ENCODE data around the gene MAML1.
A peak's percentile ranks its signal among the peaks of the same experiment; 100 is the strongest.
"Not testable (repeated sequence)": the region's sequence is repeated elsewhere in the genome, so short reads cannot be mapped to it uniquely, and the experiment has no call there.

MAML1 gene

GRCh38 chr5:179732918-179733771, 523 bp downstream of the MAML1 start:
- DNase-seq = peak; percentile 16 to 26

DNA sequence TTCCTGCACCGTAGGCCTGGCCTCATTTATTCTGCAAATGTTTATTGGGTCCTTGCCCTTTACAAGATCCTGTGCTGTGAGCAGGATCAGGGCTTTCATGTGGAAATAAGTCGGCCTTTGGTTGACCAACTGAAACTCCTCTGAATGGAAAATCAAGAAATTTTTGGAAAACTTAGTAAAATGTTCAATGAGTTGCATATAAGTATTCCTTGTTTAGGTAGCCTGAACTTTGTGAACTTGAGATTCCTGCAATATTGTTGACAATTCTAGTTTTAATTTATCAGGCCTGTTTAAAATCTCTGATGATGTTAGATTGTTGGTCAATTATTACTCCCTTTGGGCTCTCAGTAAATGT, 1.1 kb downstream of the MAML1 start:
- DNase-seq = no peak

DNA sequence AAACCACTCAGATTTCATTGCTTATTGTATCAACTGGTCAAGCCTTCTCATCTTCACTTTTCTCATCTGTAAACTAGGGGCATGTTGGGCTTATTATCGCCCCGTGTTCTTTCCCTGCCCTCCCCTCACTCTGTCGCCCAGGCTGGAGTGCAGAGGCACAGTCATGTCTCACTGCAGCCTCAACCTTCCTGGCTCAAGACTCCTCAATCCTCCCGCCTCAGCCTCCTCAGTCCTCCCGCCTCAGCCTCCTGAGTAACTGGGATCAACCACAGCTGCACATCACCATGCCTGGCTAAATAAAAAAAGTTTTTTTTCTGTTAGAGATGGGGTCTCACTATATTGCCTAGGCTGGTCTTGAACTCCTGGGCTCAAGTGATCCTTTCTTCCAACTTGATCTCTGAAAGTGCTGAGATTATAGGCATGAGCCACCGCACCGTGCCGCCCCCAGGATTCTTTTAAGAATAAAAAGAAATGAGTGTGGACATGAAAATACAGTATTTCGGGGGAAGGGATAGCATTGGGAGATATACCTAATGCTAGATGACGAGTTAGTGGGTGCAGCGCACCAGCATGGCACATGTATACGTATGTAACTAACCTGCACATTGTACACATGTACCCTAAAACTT, 2.0 kb downstream of the MAML1 start:
- no peak for DNase-seq

DNA sequence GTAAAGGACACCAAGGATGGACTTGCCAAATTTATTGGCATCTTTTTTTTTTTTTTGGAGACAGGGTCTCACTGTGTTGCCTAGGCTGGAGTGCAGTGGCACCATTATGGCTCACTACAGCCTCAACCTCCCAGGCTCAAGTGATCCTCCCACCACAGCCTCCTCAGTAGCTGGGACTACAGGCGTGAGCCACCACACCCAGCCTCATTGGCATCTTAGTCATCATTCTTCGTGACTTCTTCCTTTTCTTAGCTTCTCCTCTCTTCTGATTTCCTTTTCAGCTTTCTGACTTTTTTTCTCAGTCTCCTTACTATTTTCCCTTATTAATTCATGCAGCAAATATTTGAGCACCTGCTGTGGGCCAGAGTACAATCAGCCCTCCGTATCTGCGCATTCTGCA, 6.1 kb downstream of the MAML1 start:
- no peak for DNase-seq

- not testable (repeated sequence) for DNase-seq
These were observed 11.5 kb downstream of the MAML1 start for GRCh38 chr5:179744106-179744505.

- no peak for DNase-seq
These were observed 14.2 kb downstream of the MAML1 start for GRCh38 chr5:179746872-179747271.

DNA sequence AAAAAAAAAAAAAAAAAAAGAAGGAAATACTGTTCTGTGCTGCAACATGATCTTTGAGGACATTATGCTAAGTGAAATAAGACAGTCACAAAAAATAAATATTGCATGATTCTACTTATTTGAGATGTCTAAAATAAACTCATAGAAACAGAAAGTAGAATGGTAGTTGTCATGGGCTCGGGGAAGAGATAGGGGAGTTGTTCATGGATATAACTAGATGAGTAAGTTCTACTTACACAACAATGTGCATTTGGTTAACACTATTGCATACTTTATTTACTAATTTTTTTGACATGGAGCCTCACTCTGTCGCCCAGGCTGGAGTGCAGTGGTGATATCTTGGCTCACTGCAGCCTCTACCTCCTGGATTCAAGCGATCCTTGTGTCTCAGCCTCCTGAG, 15.2 kb downstream of the MAML1 start:
- no peak for DNase-seq

DNA sequence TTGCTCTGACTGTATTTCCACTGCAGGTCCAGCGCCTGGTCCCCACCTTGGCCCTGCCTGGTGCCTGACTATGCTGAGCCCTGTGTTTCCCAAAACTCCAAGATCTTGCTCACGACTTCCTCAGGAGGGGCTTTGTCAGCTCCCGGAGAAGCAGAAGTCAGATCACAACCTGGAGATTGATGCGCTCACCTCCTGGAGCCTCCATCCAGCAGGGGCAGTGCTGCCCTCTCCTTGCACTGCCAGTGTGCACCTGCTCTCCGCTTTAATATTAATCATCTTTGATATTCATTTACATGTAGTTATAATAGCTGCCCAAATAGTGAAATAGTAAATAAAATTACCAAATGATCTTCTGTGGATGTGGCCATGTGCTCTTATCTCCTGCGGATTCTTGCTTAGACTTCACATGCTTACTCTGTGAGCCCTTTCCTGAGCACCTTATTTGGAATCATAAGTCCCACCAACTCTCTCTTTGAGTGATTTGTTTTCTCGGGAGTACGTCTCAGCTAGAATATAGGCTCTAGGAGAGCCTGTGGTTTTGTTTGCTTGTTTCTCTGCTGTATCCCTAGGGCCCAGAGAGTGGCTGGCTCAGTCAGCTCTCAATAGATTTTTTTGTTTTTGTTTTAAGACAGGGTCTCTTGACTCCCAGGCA, 17.4 kb downstream of the MAML1 start:
- DNase-seq = no peak

DNA sequence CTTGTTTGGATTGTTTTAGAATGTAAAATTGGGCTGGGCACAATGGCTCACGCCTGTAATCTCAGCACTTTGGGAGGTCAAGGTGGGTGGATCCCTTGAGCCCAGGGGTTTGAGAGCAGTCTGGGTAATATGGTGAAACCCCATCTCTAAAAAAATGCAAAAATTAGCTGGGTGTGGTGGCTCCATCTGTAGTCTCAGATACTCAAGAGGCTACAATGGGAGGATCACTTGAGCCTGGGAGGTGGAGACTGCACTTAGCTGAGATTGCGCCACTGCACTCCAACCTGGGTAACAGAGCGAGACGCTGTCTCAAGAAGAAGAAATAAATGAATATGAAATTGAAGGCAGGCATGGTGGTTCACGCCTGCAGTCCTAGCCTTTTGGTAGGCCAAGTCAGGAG, 21.3 kb downstream of the MAML1 start:
- no peak for DNase-seq

GRCh38 chr5:179755022-179755421, 22.4 kb downstream of the MAML1 start:
- no peak for DNase-seq

DNA sequence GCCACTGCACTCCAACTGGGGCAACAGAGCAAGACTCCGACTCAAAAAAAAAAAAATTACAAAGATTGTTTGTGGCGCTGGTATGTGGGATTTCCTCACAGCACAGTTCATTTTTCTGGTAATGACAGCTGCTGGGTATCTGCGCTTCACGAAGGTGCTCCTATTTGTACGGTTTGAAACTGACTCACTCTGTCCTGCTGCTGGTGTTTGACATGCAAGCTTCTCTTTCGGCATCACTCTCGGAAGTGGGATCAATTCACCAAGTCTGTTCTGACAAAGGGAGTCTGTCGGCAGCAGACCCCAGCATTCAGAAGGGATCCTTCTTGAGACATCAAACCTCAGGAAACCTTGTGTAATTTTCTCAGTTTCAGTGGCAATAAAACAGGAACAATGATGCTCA, 26.3 kb downstream of the MAML1 start:
- no peak for DNase-seq

- peak; percentile 8 to 23 for DNase-seq
These were observed 27.2 kb downstream of the MAML1 start for GRCh38 chr5:179759581-179760551.

- DNase-seq = no peak
These were observed 29.6 kb downstream of the MAML1 start for GRCh38 chr5:179762079-179762780.

GRCh38 chr5:179762781-179763176, 30.2 kb downstream of the MAML1 start:
- DNase-seq = no peak

GRCh38 chr5:179763215-179763945, 30.8 kb downstream of the MAML1 start:
- peak; percentile 32 to 36 for DNase-seq

- no peak for DNase-seq
These were observed 31.4 kb downstream of the MAML1 start for GRCh38 chr5:179764056-179764455.

GRCh38 chr5:179765400-179765799, 32.8 kb downstream of the MAML1 start:
- DNase-seq = no peak

GRCh38 chr5:179766021-179766725, 33.6 kb downstream of the MAML1 start:
- no peak for DNase-seq

DNA sequence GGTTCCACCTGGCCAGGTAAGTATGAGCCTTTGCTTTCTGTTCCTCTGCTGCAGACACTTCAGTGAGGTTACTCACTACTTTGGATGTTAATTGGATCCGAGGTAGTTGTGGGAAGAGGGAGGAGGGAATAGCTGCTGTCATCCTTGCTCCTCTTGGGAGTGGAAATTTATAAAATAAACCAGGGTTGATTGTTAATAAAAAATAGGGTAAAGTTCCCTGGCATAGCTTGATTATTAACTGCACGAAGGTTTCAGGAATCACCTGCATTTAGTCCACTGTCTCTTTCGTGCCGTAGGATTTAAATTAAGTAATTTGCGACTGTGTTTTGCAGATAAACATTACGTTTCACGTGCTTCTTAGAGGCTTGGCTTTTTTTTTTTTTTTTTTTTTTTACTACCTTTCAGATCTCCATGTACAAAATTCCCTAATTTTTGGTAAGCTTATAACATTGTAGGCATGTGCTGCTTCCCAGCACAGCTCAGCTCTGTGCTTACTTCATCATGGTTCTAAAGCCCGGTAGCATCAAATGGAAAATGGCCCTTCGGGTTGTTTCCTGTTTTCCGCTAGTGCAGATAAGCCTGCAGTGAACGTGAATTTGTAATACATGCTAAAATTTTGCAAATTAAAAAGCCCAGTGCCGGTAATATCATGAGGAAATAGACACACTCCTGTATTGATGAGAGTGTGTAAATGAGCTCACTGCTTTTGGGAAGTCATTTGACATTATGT, 34.3 kb downstream of the MAML1 start:
- no peak for DNase-seq

DNA sequence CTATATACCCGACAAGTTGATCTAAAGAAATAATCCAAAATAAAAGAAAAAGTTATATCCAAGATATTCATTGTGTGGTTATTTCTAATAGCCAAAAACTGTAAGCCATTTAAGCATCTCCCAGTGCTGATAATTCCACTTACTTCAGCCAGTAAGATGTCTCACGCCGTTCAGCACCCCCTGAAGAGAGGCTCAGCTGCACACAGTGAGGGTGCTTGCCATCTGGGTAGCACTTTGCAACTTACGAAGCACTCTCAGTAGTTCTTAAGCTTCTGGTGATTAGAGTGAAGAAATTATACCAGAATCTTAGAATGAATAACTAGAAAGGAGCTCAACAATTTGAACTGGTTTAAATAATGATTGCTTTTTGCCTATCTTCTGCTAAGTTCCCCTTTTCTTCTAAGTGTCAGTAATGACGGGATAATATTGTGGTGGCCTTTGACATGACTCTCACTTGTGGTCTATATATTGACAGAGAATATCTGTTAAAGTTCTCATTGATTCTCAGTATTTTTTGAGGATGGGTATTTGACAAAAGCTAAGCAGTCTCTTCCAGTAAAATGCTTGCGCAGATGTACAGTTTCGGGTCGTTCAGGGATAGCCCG, 35.0 kb downstream of the MAML1 start:
- no peak for DNase-seq

All from stimulated activated CD4-positive, alpha-beta T cell treated with anti-CD3 and anti-CD28 coated beads, Interleukin-2, amount 100 ng/mL, for 48 hours (primary cell).